Progenitor cell of endocrine pancreas (in vitro differentiated cells): ENCODE measurements around the gene PRDX6. TPM values are rescaled to one million over a fixed set of nuclear protein-coding genes. Genes with fewer than 3 reads are reported as not detected.
A peak's percentile ranks its signal among the peaks of the same experiment; 100 is the strongest.
"Not testable (repeated sequence)": the region's sequence is repeated elsewhere in the genome, so short reads cannot be mapped to it uniquely, and the experiment has no call there.

Experiments
- DNase-seq: peaks from one replicate; pipeline ENCODE4 v3.0.0; 2021; ENCODE audit warnings: low spot score; ENCODE audit not compliant: unreplicated experiment
- H3K27ac Mint-ChIP-seq: 2 replicates; pipeline ENCODE4 v1.8.0; 2021; ENCODE audit warnings: mild to moderate bottlenecking, moderate library complexity, mixed read lengths
- H3K27me3 Mint-ChIP-seq: 2 replicates; pipeline ENCODE4 v1.8.0; 2021; ENCODE audit warnings: mixed read lengths
- H3K36me3 Mint-ChIP-seq: 2 replicates; pipeline ENCODE4 v1.8.0; 2022; ENCODE audit warnings: mixed read lengths; ENCODE audit not compliant: insufficient read depth
- H3K4me1 Mint-ChIP-seq: 2 replicates; pipeline ENCODE4 v1.8.0; 2021; ENCODE audit warnings: low read depth, mixed read lengths
- H3K4me3 Mint-ChIP-seq: 2 replicates; pipeline ENCODE4 v1.8.0; 2021; ENCODE audit warnings: low read depth, mild to moderate bottlenecking, moderate library complexity, mixed read lengths
- H3K9me3 Mint-ChIP-seq: 2 replicates; pipeline ENCODE4 v1.8.0; 2021; ENCODE audit warnings: low read depth, mixed read lengths
- total RNA-seq: library from RNA; stranded (reverse); gene quantifications from 2 replicates; pipeline ENCODE4 v1.2.1, GENCODE V29; 2021
- TF ChIP-seq, protein P1 (sequence below): fragments of 200-600 bp; sonication (generic); IDR thresholded peaks from one replicate; pipeline ENCODE4 v1.5.0; 2021; ENCODE audit warnings: antibody characterized with exemption, mild to moderate bottlenecking; ENCODE audit not compliant: unreplicated experiment

The PRDX6 gene
- total RNA-seq, 1 donor from 2014 or later: 258 TPM

- Mint-ChIP-seq H3K27me3 (no peaks in the 10 kb centered on the region), H3K9me3 (peaks cover 7% of the 10 kb centered on the region), H3K4me3 (no peak overlapping the region), H3K36me3 (peaks cover 10% of the 10 kb centered on the region), H3K4me1 (no peaks in the 10 kb centered on the region), H3K27ac (peak overlapping the region; percentile 76)
- TF ChIP-seq, protein P1, sequence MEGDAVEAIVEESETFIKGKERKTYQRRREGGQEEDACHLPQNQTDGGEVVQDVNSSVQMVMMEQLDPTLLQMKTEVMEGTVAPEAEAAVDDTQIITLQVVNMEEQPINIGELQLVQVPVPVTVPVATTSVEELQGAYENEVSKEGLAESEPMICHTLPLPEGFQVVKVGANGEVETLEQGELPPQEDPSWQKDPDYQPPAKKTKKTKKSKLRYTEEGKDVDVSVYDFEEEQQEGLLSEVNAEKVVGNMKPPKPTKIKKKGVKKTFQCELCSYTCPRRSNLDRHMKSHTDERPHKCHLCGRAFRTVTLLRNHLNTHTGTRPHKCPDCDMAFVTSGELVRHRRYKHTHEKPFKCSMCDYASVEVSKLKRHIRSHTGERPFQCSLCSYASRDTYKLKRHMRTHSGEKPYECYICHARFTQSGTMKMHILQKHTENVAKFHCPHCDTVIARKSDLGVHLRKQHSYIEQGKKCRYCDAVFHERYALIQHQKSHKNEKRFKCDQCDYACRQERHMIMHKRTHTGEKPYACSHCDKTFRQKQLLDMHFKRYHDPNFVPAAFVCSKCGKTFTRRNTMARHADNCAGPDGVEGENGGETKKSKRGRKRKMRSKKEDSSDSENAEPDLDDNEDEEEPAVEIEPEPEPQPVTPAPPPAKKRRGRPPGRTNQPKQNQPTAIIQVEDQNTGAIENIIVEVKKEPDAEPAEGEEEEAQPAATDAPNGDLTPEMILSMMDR: no peak
- DNase-seq: no peak
Measured at GRCh38 chr1:173451981-173452380, 25.2 kb upstream of the PRDX6 start.

GRCh38 chr1:173453982-173454381 lies 23.2 kb upstream of the PRDX6 start:
- H3K9me3 Mint-ChIP-seq: no peaks in the 10 kb centered on the region
- TF ChIP-seq, protein P1: no peak
- H3K4me3 Mint-ChIP-seq: no peak overlapping the region
- H3K4me1 Mint-ChIP-seq: no peaks in the 10 kb centered on the region
- H3K27ac Mint-ChIP-seq: no peak overlapping the region
- no peaks in the 10 kb centered on the region for H3K27me3 Mint-ChIP-seq
- no peak for DNase-seq
- H3K36me3 Mint-ChIP-seq: peaks cover 4% of the 10 kb centered on the region

GRCh38 chr1:173454966-173455524 lies 22.1 kb upstream of the PRDX6 start:
- Mint-ChIP-seq H3K9me3 (no peaks in the 10 kb centered on the region), H3K4me1 (no peaks in the 10 kb centered on the region), H3K27ac (no peak overlapping the region), H3K4me3 (no peak overlapping the region), H3K27me3 (no peaks in the 10 kb centered on the region), H3K36me3 (peaks cover 4% of the 10 kb centered on the region)
- DNase-seq: no peak
- TF ChIP-seq, protein P1: no peak

DNA sequence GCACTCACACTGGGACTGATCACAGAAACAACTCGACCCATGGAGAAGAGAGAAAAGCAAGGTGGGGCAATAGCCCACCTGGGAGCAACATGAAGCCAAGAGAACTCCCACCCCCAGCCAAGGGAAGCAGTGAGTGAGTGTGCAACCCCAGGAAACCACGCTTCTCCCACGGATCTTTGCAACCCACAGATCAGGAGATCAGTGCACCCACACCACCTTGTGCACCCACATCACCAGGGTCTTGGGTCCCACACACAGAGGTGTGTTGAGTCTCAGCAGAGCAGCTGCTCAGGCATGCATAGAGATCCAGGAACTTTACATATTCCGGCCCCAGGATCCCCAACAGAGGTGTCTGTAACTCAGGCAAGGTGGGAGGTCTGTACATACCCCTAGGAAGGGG lies 17.2 kb upstream of the PRDX6 start:
- Mint-ChIP-seq H3K4me3 (no peak overlapping the region), H3K27me3 (no peaks in the 10 kb centered on the region), H3K27ac (no peak overlapping the region), H3K9me3 (peaks cover 16% of the 10 kb centered on the region), H3K4me1 (no peaks in the 10 kb centered on the region), H3K36me3 (peaks cover 22% of the 10 kb centered on the region)
- DNase-seq: no peak
- TF ChIP-seq, protein P1: no peak

GRCh38 chr1:173462666-173463065 lies 14.5 kb upstream of the PRDX6 start:
- not testable (repeated sequence) for DNase-seq, H3K4me1 Mint-ChIP-seq, H3K4me3 Mint-ChIP-seq, H3K27ac Mint-ChIP-seq, H3K27me3 Mint-ChIP-seq
- H3K36me3 Mint-ChIP-seq: peaks cover 27% of the 10 kb centered on the region
- peaks cover 32% of the 10 kb centered on the region for H3K9me3 Mint-ChIP-seq

GRCh38 chr1:173464185-173464584 lies 12.9 kb upstream of the PRDX6 start:
- not testable (repeated sequence) for DNase-seq, H3K4me3 Mint-ChIP-seq, H3K4me1 Mint-ChIP-seq, H3K27ac Mint-ChIP-seq, H3K27me3 Mint-ChIP-seq
- Mint-ChIP-seq H3K9me3 (peaks cover 35% of the 10 kb centered on the region), H3K36me3 (peaks cover 29% of the 10 kb centered on the region)
